Measurements from ENCODE around the gene PIK3R2.
"Not testable (repeated sequence)": the region's sequence is repeated elsewhere in the genome, so short reads cannot be mapped to it uniquely, and the experiment has no call there.

PIK3R2 gene

DNA sequence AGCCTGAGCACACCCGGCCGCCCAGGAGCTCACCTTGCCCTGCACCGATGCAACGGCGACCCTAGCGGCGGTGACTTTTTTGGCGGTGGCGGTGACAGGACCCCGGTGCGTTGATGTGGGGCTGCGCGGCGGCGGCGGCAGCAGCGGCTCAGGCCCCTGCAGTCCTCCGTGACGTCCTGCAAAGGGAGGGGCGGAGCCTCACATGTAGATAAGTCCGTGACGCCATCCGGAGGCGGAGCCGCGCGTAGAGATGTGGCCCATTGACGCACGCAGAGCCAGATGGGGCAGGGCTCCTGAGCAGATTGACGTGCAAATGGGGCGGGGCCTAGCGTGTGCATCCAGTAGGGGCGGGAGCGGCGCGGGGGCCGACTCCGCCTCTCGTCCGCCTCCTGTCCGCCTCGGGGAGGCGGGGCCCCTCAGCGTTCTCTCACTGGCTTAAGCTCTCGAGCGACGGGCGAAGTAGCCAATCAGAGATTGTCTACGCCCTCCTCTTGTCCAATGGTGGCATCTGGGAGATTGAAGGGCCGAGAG is 51.0 kb downstream of the PIK3R2 start, which contains the start of gene RAB3A:
Gene RAB3A, minus strand, starts transcription at position 180 of the 531 bp plus-strand sequence. CDS start 1,302 bp downstream, outside the sequence.
- DNase-seq (ENCODE audit: low read depth) = peak; percentile 99

DNA sequence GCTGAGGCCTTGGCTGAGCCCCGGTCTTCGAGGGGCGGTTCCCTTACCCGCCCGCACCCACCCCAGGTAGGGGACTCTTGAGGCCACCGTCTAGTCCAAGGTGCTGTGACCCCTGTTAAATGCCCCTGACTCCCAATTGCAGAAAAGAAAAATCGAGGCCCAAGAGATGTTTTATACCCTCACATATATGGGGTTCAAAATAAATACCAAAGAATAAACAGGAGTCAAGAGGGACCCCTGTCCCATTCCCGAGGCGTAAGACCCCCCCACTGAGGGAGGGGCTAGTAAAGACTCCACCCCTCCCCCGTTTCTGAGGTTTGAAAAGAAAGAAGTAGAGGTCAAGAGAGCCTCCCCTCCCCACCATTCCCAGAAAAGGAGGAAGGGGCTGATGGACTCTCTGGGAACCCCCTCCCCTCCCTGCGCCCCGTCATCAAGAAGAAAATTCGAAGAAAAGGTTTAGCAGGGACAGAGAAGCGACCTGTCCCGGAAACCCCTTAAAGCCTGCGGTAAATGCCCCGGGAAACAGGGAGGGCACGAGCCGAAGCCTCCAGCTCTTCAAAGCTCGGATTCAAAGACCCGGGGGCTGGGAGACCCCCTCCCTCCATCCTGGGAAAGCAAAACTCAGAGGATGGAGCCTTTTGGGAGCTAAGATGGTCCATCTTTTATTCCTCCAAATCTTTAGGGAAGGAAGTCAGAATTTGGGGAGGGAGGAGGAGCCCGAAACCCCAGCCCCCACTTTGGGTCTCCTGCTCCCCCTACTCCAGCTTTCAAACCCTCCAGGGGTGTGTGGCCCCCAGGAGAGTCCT is 51.6 kb downstream of the PIK3R2 start:
- no peak for DNase-seq (ENCODE audit: low read depth)

GRCh38 chr19:18205200-18205892 is 52.4 kb downstream of the PIK3R2 start:
- DNase-seq (ENCODE audit: low read depth) = no peak

GRCh38 chr19:18206018-18206417 is 53.1 kb downstream of the PIK3R2 start:
- DNase-seq (ENCODE audit: low read depth) = no peak

GRCh38 chr19:18208098-18208951 is 55.4 kb downstream of the PIK3R2 start:
- no peak for DNase-seq (ENCODE audit: low read depth)

- not testable (repeated sequence) for DNase-seq (ENCODE audit: low read depth)
Measured at GRCh38 chr19:18209912-18210311, 56.9 kb downstream of the PIK3R2 start.

DNA sequence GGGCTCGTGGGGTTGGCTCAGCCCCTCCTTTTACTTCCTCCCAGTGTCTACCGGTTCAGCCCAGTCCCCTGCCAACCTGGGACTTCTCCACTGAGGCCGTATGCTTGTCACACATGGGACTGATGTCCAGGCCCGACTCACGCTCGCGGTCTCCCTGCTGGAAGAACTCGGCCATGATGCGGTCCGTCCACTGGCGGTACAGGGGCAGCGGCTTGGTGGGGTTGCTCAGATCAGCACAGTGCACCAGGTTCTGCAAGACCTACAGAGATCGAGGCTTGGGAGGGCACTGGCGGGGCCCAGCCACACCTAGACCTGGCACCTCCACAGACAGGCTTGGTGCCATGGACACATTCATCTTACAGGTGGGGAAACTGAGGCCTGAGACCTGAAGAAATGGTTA is 58.7 kb downstream of the PIK3R2 start:
- DNase-seq (ENCODE audit: low read depth) = no peak

- no peak for DNase-seq (ENCODE audit: low read depth)
Measured at GRCh38 chr19:18214779-18215433, 61.9 kb downstream of the PIK3R2 start.

- no peak for DNase-seq (ENCODE audit: low read depth)
Measured at GRCh38 chr19:18216789-18217188, 63.8 kb downstream of the PIK3R2 start.

DNA sequence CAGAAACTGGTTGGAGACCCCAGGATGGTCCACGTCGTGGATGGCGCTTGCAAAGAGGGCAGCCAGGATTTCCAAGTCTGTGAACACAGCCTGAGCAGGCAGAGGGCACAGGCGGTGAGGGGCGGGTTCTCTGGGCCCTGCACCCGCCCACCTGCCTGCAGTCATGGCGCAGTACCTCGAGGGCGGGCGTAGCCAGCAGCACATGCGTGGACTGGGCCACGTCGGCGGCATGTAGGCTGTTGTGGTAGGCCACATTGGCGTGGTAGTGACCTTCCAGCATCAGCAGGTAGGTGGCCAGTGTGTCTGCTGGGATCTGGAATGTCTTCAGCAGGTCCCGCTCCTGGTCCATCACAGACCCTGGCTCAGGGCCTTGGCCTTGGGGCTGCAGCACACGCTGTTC is 65.2 kb downstream of the PIK3R2 start:
- no peak for DNase-seq (ENCODE audit: low read depth)

GRCh38 chr19:18218600-18218999 is 65.6 kb downstream of the PIK3R2 start:
- DNase-seq (ENCODE audit: low read depth) = no peak
